SH-SY5Y (cell line): ENCODE measurements around the gene SAFB2.

Source experiments
- GATA2 ChIP-seq: IDR thresholded peaks from 2 replicates; pipeline ENCODE4 v1.6.1; 2011; ENCODE audit warnings: mild to moderate bottlenecking, low read depth, low read length
- GATA3 ChIP-seq: IDR thresholded peaks from 2 replicates; pipeline ENCODE4 v1.6.1; 2011; ENCODE audit warnings: low read depth, mild to moderate bottlenecking, low read length, moderate library complexity

DNA sequence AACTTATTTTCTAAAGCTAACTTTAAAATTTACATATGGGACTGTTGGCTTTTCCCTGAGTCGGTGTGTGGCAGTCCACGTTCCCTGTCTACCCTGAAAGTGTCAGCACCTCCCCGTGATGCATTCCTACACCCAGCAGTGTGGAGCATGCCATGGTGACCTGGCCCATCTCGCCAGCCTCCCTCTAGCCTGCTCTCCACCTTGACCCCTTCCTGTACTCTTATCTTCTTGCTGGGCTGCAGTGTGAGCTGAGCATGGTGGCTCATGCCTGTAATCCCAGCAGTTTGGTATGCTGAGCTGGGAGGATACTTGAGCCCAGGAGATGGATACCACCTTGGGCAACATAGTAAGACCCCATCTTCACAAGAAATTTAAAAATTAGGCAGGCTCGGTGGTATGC, 32.4 kb upstream of the SAFB2 start:
- no peak for TF ChIP-seq GATA2
- no peak for TF ChIP-seq GATA3
